Ramos (cell line): ENCODE results near the gene FOXP1.

Source experiments
- in situ Hi-C: fragments of 300-500 bp; cut with MboI; formaldehyde crosslinking; loops from one replicate; pipeline ENCODE4 v1.14.3; 2022; ENCODE audit warnings: low sequenced_read_pairs; ENCODE audit not compliant: unreplicated experiment

FOXP1 gene

GRCh38 chr3:70963431-70964275 lies 619.9 kb downstream of the FOXP1 start:
- in situ Hi-C loops, result no loop called here

- in situ Hi-C loops, result no loop called here
Observed at GRCh38 chr3:70959506-70960291, 623.8 kb downstream of the FOXP1 start.

GRCh38 chr3:70952033-70952747 lies 631.3 kb downstream of the FOXP1 start:
- in situ Hi-C loops, result no loop called here

- in situ Hi-C loops, result no loop called here
Observed at GRCh38 chr3:70951316-70951715, 632.2 kb downstream of the FOXP1 start.

GRCh38 chr3:70947579-70947978 lies 635.9 kb downstream of the FOXP1 start:
- in situ Hi-C loops, result no loop called here

GRCh38 chr3:70943886-70944285 lies 639.6 kb downstream of the FOXP1 start:
- in situ Hi-C loops, result no loop called here

GRCh38 chr3:70933105-70933810 lies 650.3 kb downstream of the FOXP1 start:
- in situ Hi-C loops, result no loop called here

- in situ Hi-C loops, result no loop called here
Observed at GRCh38 chr3:70930066-70930465, 653.5 kb downstream of the FOXP1 start.

GRCh38 chr3:70927239-70927638 lies 656.3 kb downstream of the FOXP1 start:
- in situ Hi-C loops, result no loop called here

GRCh38 chr3:70926835-70927234 lies 656.7 kb downstream of the FOXP1 start:
- in situ Hi-C loops, result no loop called here

- in situ Hi-C loops, result no loop called here
Observed at GRCh38 chr3:70919661-70920060, 663.9 kb downstream of the FOXP1 start.

GRCh38 chr3:70919091-70919490 lies 664.4 kb downstream of the FOXP1 start:
- in situ Hi-C loops, result no loop called here

- in situ Hi-C loops, result no loop called here
Observed at GRCh38 chr3:70916375-70917055, 667.0 kb downstream of the FOXP1 start.

GRCh38 chr3:70914862-70915261 lies 668.7 kb downstream of the FOXP1 start:
- in situ Hi-C loops, result no loop called here

GRCh38 chr3:70911719-70912118 lies 671.8 kb downstream of the FOXP1 start:
- in situ Hi-C loops, result no loop called here

- in situ Hi-C loops, result no loop called here
Observed at GRCh38 chr3:70905491-70905890, 678.0 kb downstream of the FOXP1 start.
